ENCODE measurements around the gene NSFL1C. TPM values are rescaled to one million over a fixed set of nuclear protein-coding genes. Genes with fewer than 3 reads are reported as not detected.

The NSFL1C gene
- total and polyA plus RNA-seq, 9 of the 15 experiments (the other 6 are each of a cell fraction or from before 2014, with no cell fraction given): 20.8 to 119 (median 47.0) TPM

DNA sequence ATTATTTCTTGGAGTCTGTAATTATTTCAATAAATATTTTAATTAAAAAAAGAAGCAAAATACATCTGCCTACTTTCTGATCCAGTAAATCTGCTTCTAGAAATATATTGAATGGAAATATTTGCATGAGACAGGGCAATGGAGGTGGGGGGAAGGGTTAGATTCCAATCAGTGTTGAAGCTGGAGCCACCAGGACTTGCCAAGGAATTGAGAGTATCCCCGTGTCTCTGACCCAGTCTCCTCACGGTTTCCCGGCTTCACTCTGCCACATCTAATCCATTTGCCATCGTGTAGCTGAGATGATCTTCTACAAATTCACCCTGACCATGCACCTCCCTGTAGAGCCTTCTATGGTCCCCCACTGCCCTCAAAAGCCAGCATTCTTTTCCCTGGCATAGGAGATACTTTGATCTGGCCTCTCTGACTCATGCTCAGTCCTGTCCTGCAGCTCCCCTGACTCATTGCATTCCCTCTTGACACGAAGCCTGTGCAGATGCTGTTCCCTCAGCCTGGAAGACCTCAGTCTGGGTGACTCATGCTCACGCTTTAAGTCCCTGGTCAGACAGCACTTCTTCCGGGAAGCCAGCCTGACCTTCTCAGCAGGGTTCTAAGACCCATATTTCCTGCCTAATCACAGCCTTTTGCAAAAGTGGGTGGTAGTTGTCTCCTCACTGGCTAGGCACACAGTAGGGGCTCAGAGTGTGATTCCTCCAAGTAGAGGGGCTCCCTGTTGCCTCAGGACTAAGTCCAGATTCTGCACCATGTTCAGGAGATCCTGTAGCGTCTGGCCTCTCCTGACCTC lies 50.8 kb downstream of the NSFL1C start (continued):
- TF ChIP-seq HOXB6 (CRISPR knock-in tag; IDR thresholded peaks at IDR 0.05; ENCODE audit: borderline replicate concordance): no peak
- TF ChIP-seq ZZZ3 (IDR thresholded peaks at IDR 0.05): no peak
- peak in 1 of 2 experiments; percentile 59; a peak in 1 of 4 replicates for TF ChIP-seq TEAD1 (CRISPR knock-in tag; IDR thresholded peaks at IDR 0.05)
- TF ChIP-seq POLR2AphosphoS2 (IDR thresholded peaks at IDR 0.05; ENCODE audit: low read length): no peak
- TF ChIP-seq ZNF212 (CRISPR knock-in tag; IDR thresholded peaks at IDR 0.05): no peak
- no peak for TF ChIP-seq POU5F1 (IDR thresholded peaks at IDR 0.05; ENCODE audit: borderline replicate concordance, low read depth, low read length, partially characterized antibody)
- TF ChIP-seq HMBOX1 (IDR thresholded peaks at IDR 0.05): 0 out of 2 replicates have a peak, but pooled peaks have one; percentile 32
- TF ChIP-seq CBX3 (IDR thresholded peaks at IDR 0.05; ENCODE audit: borderline replicate concordance in 1 of 2, low read length in 2 of 2): peak in 1 of 2 experiments; percentile 70; a peak in 1 of 3 replicates
- TF ChIP-seq JUN (IDR thresholded peaks at IDR 0.05; ENCODE audit: borderline replicate concordance, low read depth, low read length): peak; percentile 100
- TF ChIP-seq JUN (CRISPR knock-in tag; IDR thresholded peaks at IDR 0.05; ENCODE audit: borderline replicate concordance): peak; percentile 93; the same call in 1 of the 2 replicates
- TF ChIP-seq ARID1B (IDR thresholded peaks at IDR 0.05): peak; percentile 87
- TF ChIP-seq CC2D1A (IDR thresholded peaks at IDR 0.05): peak; percentile 47; the same call in 1 of the 2 replicates
- peak; percentile 73; the same call in 1 of the 2 replicates for TF ChIP-seq TRIM28 (IDR thresholded peaks at IDR 0.05)
- TF ChIP-seq HDAC8 (tag; IDR thresholded peaks at IDR 0.05): no peak
- TF ChIP-seq ESRRA (IDR thresholded peaks at IDR 0.05; ENCODE audit: borderline replicate concordance, low read depth): no peak
- peak; percentile 48 for TF ChIP-seq NEUROD1 (IDR thresholded peaks at IDR 0.05; ENCODE audit: borderline replicate concordance, low read depth, low read length, partially characterized antibody)
